Type B pancreatic cell (in vitro differentiated cells): ENCODE measurements around the gene PSD2. TPM values are rescaled to one million over a fixed set of nuclear protein-coding genes. Genes with fewer than 3 reads are reported as not detected.

Experiments used
- DNase-seq: peaks from one replicate; pipeline ENCODE4 v3.0.0; 2021; ENCODE audit warnings: mixed read lengths; ENCODE audit not compliant: unreplicated experiment; ENCODE audit errors: extremely low spot score
- H3K27ac Mint-ChIP-seq: 2 replicates; pipeline ENCODE4 v1.8.0; 2021; ENCODE audit warnings: mild to moderate bottlenecking, mixed read lengths
- H3K27me3 Mint-ChIP-seq: 2 replicates; pipeline ENCODE4 v1.8.0; 2021; ENCODE audit warnings: mixed read lengths
- H3K36me3 Mint-ChIP-seq: 2 replicates; pipeline ENCODE4 v1.8.0; 2021; ENCODE audit warnings: mixed read lengths
- H3K4me1 Mint-ChIP-seq: one replicate; pipeline ENCODE4 v1.8.0; 2021; ENCODE audit warnings: mixed read lengths; ENCODE audit not compliant: unreplicated experiment
- H3K4me3 Mint-ChIP-seq: 2 replicates; pipeline ENCODE4 v1.8.0; 2021; ENCODE audit warnings: mild to moderate bottlenecking, mixed read lengths
- H3K9me3 Mint-ChIP-seq: 2 replicates; pipeline ENCODE4 v1.8.0; 2021; ENCODE audit warnings: mixed read lengths
- CTCF ChIP-seq: fragments of 200-600 bp; sonication (generic); conservative IDR thresholded peaks from 2 replicates; pipeline ENCODE4 v1.5.0; 2021; ENCODE audit warnings: antibody characterized with exemption, mild to moderate bottlenecking
- total RNA-seq: library from RNA; stranded (reverse); gene quantifications from 2 replicates; pipeline ENCODE4 v1.2.1, GENCODE V29; 2021; ENCODE audit warnings: low replicate concordance

Gene PSD2
- total RNA-seq, 1 donor from 2014 or later = 0.27 TPM

- no peak overlapping the region for H3K4me3 Mint-ChIP-seq
These were observed 11.1 kb upstream of the PSD2 start for GRCh38 chr5:139784488-139784887.

GRCh38 chr5:139787257-139787567 is 8.4 kb upstream of the PSD2 start:
- DNase-seq = no peak
- Mint-ChIP-seq H3K27ac (no peak overlapping the region), H3K4me3 (no peak overlapping the region), H3K4me1 (peaks cover 4% of the 10 kb centered on the region), H3K27me3 (peaks cover 54% of the 10 kb centered on the region), H3K36me3 (no peaks in the 10 kb centered on the region), H3K9me3 (no peaks in the 10 kb centered on the region)
- TF ChIP-seq CTCF = no peak

More at GRCh38 chr5:139784488-139784887, 11.1 kb upstream of the PSD2 start:
- no peaks in the 10 kb centered on the region for H3K9me3 Mint-ChIP-seq
- H3K27ac Mint-ChIP-seq = no peak overlapping the region
- no peaks in the 10 kb centered on the region for H3K36me3 Mint-ChIP-seq
- no peak for DNase-seq
- TF ChIP-seq CTCF = no peak
- H3K27me3 Mint-ChIP-seq = peaks cover 33% of the 10 kb centered on the region
- H3K4me1 Mint-ChIP-seq = peaks cover 4% of the 10 kb centered on the region

- peak overlapping the region; percentile 70 for H3K27ac Mint-ChIP-seq
- DNase-seq = peak; percentile 97
- H3K36me3 Mint-ChIP-seq = no peaks in the 10 kb centered on the region
- H3K9me3 Mint-ChIP-seq = no peaks in the 10 kb centered on the region
- TF ChIP-seq CTCF = peak; percentile 84
- H3K4me3 Mint-ChIP-seq = peak overlapping the region; percentile 96
- peaks cover 56% of the 10 kb centered on the region for H3K27me3 Mint-ChIP-seq
- peaks cover 4% of the 10 kb centered on the region for H3K4me1 Mint-ChIP-seq
These were observed 7.9 kb upstream of the PSD2 start for GRCh38 chr5:139787568-139788293.

GRCh38 chr5:139788294-139788910 is 7.2 kb upstream of the PSD2 start:
- no peak for TF ChIP-seq CTCF
- DNase-seq = no peak
- no peaks in the 10 kb centered on the region for H3K36me3 Mint-ChIP-seq
- H3K4me1 Mint-ChIP-seq = peaks cover 4% of the 10 kb centered on the region
- H3K9me3 Mint-ChIP-seq = no peaks in the 10 kb centered on the region
- H3K27ac Mint-ChIP-seq = no peak overlapping the region
- H3K4me3 Mint-ChIP-seq = peak overlapping the region; percentile 96
- peaks cover 62% of the 10 kb centered on the region for H3K27me3 Mint-ChIP-seq

- H3K27ac Mint-ChIP-seq = peak overlapping the region; percentile 56
- H3K9me3 Mint-ChIP-seq = no peaks in the 10 kb centered on the region
- TF ChIP-seq CTCF = no peak
- no peak for DNase-seq
- H3K4me3 Mint-ChIP-seq = peak overlapping the region; percentile 77
- H3K4me1 Mint-ChIP-seq = peaks cover 4% of the 10 kb centered on the region
- H3K36me3 Mint-ChIP-seq = no peaks in the 10 kb centered on the region
- H3K27me3 Mint-ChIP-seq = peaks cover 65% of the 10 kb centered on the region
These were observed 6.3 kb upstream of the PSD2 start for GRCh38 chr5:139789116-139789844.
